ENCODE results near the gene BAD. TPM values are rescaled to one million over a fixed set of nuclear protein-coding genes. Genes with fewer than 3 reads are reported as not detected.
A peak's percentile ranks its signal among the peaks of the same experiment; 100 is the strongest.

Gene BAD
- total and polyA plus RNA-seq, 2 of the 13 experiments (the other 11 are each of a cell fraction or from before 2014, with no cell fraction given), result 17.9 to 28.5 TPM

DNA sequence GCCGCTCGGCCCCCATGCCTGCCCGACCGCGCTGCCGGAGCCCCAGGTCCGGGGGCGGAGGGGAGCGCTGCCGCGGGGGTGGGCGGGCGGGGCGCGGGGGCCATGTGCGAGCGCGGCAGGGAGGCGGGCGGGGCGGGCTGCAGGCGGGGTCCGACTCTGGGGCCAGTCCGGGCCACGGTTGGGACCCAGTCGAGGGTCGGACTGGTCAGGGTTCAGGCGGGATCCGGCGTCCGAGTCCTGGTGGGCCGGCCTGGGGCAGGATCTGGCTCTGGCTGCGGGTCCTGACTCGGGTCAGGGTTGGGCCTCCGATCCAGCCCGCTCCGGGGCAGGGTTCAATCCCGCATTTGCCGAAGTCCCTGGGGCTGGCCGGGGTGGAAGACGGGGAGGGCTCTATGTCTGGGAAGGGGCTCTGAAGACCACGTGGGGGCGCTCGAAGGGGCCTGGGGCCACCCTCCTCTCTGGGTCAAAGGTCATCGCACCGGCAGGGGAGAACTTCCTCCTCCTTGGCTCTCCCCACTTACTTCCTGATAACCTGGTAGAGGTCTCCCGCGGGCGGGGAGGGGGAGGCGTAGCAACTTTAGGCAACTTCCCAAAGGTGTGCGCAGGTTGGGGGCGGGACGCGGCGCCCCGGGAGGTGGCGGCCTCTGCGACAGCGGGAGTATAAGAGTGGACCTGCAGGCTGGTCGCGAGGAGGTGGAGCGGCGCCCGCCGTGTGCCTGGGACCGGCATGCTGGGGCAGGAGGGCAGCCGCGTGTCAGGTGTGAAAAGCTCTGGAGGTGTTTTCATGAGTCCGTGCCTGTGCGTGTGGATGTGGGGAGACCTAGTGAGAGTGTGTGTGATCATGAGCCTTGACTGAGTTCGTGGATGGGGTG is 21.5 kb upstream of the BAD start (continued):
- TF ChIP-seq, protein P1, sequence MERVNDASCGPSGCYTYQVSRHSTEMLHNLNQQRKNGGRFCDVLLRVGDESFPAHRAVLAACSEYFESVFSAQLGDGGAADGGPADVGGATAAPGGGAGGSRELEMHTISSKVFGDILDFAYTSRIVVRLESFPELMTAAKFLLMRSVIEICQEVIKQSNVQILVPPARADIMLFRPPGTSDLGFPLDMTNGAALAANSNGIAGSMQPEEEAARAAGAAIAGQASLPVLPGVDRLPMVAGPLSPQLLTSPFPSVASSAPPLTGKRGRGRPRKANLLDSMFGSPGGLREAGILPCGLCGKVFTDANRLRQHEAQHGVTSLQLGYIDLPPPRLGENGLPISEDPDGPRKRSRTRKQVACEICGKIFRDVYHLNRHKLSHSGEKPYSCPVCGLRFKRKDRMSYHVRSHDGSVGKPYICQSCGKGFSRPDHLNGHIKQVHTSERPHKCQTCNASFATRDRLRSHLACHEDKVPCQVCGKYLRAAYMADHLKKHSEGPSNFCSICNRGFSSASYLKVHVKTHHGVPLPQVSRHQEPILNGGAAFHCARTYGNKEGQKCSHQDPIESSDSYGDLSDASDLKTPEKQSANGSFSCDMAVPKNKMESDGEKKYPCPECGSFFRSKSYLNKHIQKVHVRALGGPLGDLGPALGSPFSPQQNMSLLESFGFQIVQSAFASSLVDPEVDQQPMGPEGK (CRISPR knock-in tag; IDR thresholded peaks at IDR 0.05), result peak; percentile 87
- TF ChIP-seq, protein P2, sequence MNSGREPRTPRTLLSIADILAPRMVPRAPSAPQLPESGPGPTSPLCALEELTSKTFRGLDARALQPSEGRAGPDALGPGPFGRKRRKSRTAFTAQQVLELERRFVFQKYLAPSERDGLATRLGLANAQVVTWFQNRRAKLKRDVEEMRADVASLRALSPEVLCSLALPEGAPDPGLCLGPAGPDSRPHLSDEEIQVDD (CRISPR knock-in tag; IDR thresholded peaks at IDR 0.05; ENCODE audit: borderline replicate concordance), result no peak
- TF ChIP-seq ZNF24 (IDR thresholded peaks at IDR 0.05) (no peak), ZNF546 (CRISPR knock-in tag; conservative IDR thresholded peaks at IDR 0.05) (peak; percentile 45; the same call in 1 of the 2 replicates), ZNF773 (CRISPR knock-in tag; IDR thresholded peaks at IDR 0.05; ENCODE audit: borderline replicate concordance) (no peak), REXO4 (CRISPR knock-in tag; IDR thresholded peaks at IDR 0.05; ENCODE audit: borderline replicate concordance) (no peak), ZNF441 (CRISPR knock-in tag; IDR thresholded peaks at IDR 0.05; ENCODE audit: borderline replicate concordance) (no peak), KDM2A (CRISPR knock-in tag; IDR thresholded peaks at IDR 0.05; ENCODE audit: borderline replicate concordance, low read depth) (peak; percentile 80), RBM39 (IDR thresholded peaks at IDR 0.05; ENCODE audit: low read depth, low read length, poor library complexity, severe bottlenecking) (peak; percentile 61), JUN (CRISPR knock-in tag; IDR thresholded peaks at IDR 0.05) (no peak), ZNF891 (CRISPR knock-in tag; IDR thresholded peaks at IDR 0.05) (no peak), LCORL (IDR thresholded peaks at IDR 0.05) (no peak), LCORL (CRISPR knock-in tag; IDR thresholded peaks at IDR 0.05) (peak; percentile 75), MED13 (CRISPR knock-in tag; IDR thresholded peaks at IDR 0.05) (no peak; the same call in none of the 2 replicates)
- TF ChIP-seq, protein P3, sequence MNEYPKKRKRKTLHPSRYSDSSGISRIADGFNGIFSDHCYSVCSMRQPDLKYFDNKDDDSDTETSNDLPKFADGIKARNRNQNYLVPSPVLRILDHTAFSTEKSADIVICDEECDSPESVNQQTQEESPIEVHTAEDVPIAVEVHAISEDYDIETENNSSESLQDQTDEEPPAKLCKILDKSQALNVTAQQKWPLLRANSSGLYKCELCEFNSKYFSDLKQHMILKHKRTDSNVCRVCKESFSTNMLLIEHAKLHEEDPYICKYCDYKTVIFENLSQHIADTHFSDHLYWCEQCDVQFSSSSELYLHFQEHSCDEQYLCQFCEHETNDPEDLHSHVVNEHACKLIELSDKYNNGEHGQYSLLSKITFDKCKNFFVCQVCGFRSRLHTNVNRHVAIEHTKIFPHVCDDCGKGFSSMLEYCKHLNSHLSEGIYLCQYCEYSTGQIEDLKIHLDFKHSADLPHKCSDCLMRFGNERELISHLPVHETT (CRISPR knock-in tag; conservative IDR thresholded peaks at IDR 0.05), result no peak
- TF ChIP-seq, protein P4, sequence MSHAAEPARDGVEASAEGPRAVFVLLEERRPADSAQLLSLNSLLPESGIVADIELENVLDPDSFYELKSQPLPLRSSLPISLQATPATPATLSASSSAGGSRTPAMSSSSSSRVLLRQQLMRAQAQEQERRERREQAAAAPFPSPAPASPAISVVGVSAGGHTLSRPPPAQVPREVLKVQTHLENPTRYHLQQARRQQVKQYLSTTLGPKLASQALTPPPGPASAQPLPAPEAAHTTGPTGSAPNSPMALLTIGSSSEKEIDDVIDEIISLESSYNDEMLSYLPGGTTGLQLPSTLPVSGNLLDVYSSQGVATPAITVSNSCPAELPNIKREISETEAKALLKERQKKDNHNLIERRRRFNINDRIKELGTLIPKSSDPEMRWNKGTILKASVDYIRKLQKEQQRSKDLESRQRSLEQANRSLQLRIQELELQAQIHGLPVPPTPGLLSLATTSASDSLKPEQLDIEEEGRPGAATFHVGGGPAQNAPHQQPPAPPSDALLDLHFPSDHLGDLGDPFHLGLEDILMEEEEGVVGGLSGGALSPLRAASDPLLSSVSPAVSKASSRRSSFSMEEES (CRISPR knock-in tag; IDR thresholded peaks at IDR 0.05), result no peak
- TF ChIP-seq, protein P5, sequence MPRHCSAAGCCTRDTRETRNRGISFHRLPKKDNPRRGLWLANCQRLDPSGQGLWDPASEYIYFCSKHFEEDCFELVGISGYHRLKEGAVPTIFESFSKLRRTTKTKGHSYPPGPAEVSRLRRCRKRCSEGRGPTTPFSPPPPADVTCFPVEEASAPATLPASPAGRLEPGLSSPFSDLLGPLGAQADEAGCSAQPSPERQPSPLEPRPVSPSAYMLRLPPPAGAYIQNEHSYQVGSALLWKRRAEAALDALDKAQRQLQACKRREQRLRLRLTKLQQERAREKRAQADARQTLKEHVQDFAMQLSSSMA (CRISPR knock-in tag; IDR thresholded peaks at IDR 0.05), result 0 out of 2 replicates have a peak, but pooled peaks have one; percentile 15
- TF ChIP-seq, protein P6, sequence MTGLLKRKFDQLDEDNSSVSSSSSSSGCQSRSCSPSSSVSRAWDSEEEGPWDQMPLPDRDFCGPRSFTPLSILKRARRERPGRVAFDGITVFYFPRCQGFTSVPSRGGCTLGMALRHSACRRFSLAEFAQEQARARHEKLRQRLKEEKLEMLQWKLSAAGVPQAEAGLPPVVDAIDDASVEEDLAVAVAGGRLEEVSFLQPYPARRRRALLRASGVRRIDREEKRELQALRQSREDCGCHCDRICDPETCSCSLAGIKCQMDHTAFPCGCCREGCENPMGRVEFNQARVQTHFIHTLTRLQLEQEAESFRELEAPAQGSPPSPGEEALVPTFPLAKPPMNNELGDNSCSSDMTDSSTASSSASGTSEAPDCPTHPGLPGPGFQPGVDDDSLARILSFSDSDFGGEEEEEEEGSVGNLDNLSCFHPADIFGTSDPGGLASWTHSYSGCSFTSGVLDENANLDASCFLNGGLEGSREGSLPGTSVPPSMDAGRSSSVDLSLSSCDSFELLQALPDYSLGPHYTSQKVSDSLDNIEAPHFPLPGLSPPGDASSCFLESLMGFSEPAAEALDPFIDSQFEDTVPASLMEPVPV (CRISPR knock-in tag; IDR thresholded peaks at IDR 0.05), result 0 out of 2 replicates have a peak, but pooled peaks have one; percentile 35
- TF ChIP-seq, protein P7, sequence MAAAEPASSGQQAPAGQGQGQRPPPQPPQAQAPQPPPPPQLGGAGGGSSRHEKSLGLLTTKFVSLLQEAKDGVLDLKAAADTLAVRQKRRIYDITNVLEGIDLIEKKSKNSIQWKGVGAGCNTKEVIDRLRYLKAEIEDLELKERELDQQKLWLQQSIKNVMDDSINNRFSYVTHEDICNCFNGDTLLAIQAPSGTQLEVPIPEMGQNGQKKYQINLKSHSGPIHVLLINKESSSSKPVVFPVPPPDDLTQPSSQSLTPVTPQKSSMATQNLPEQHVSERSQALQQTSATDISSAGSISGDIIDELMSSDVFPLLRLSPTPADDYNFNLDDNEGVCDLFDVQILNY (CRISPR knock-in tag; conservative IDR thresholded peaks at IDR 0.05), result no peak
